Amniotic stem cell (primary cell): ENCODE data around the gene ASPSCR1.

Source experiments
- DNase-seq: peaks from one replicate; lab custom pipeline; 2025; lab: John Stamatoyannopoulos, UW

The ASPSCR1 gene

GRCh38 chr17:81983011-81983638 is 5.7 kb downstream of the ASPSCR1 start:
- no peak for DNase-seq

DNA sequence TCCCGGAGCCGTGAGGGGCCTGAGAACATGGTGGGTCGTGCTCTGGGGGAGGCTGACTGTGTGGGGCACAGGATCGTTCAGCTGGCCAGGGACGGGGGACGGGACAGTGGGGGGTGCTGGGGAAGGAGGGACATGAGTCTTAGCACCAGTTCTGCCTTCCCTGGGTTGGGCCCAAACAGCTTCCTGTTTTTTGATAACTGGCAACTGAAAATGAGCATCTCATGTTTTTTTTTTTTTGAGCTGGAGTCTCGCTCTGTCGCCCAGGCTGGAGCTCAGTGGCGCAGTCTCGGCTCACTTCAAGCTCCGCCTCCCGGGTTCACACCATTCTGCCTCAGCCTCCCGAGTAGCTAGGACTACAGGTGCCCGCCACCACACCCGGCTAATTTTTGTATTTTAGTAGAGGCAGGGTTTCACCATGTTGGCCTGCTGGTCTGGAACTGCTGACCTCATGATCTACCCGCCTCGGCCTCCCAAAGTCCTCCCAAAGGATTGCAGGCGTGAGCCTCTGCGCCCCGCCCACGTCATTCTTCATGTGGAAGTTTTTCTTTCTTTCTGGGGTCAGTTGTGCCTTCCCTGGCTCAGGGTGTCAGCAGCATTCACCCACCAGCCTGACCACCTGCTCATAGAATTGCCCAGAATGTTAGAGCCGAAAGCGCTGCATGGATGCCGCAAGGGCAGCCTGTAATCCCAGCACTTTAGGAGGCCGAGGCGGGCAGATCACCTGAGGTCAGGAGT is 6.4 kb downstream of the ASPSCR1 start:
- DNase-seq, result no peak

DNA sequence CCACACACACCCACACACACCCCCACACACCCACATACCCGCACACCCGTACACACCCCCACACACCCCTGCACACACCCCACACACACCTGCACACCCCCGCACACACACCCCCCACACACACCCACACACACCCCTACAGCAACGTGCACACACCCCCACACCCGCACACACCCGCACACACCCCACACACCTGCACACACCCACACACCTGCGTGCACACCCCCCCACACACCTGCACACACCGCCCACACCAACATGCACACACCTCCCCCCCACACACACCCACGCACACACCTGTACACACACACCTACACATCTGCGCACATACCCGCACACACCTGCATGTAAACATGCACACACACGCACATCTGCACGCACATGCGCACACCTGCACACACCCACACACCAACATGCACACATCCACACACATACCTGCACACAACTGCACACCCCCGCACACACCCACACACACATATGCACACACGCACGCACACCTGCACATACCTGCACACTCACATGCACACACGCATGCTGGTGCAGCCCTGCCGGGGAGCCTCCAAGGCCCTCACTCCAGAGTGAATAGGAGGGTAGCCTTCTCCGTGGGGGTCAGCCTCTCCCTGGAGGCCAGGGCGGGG is 7.5 kb downstream of the ASPSCR1 start:
- DNase-seq, result no peak

DNA sequence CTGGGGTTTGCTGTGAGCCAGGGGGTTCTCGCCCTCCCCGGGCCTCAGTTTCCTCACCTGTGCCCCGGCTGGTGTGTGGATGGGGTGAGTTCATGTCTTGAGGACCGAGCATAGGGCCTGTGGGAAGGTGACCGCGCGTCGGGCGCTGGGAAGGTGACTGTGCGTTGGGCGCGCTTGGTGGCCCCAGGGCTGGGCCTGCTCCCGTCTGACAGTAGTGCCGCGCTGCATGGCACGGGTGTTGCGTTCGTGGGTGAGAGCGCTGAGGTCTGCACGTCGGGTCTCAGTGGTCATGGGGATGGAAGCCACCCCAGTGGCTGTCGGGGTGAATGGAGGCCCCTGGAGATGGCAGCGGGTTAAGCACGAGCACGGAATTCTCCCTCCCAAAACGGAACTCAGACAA is 9.2 kb downstream of the ASPSCR1 start:
- no peak for DNase-seq

GRCh38 chr17:81987161-81987770 is 9.8 kb downstream of the ASPSCR1 start:
- DNase-seq, result no peak

GRCh38 chr17:81990836-81991683 is 13.6 kb downstream of the ASPSCR1 start:
- no peak for DNase-seq

- no peak for DNase-seq
Measured at GRCh38 chr17:81991684-81992305, 14.4 kb downstream of the ASPSCR1 start.

GRCh38 chr17:81992306-81993102 is 15.1 kb downstream of the ASPSCR1 start:
- no peak for DNase-seq

DNA sequence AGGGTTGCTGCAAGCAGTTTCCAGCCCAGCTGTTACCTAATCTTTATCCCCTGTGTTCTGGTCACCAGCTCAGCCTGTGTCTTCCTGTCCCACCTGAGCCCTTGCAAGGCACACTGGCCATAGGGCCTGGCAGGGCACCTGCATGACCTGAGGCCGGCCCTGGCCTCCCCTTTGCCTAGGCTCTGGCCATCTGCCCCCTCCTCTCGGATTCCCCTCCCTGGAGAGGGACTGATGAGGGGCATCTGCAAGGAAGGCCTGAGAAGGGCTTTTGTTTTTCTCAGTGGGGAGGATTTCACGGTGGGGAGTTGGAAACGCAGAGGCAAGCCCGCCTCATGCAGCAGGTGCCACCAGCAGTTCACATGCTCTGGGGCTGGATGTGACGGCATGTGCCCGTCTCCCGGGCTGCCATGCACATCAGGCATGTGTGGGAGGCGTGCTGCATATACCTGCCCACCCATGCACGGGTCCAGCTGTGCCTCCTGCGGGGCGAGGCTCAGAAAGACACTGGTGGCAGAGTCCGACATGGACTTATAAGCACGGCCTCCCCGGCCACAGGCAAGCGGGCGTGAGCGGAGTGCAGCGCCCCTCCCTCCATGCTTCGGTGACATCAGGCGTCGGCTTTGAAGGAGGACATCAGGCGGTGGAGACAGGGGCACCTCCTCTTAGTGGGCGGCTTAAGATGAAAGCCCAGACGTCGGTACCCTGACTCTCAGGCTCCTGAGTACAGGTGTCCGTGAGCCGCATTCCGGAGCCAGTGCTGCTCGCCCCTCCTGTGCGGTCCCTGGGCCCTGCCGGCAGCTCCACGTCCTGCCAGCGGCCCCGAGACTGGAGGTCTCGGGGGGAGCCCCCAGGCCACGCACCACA is 16.5 kb downstream of the ASPSCR1 start:
- no peak for DNase-seq

DNA sequence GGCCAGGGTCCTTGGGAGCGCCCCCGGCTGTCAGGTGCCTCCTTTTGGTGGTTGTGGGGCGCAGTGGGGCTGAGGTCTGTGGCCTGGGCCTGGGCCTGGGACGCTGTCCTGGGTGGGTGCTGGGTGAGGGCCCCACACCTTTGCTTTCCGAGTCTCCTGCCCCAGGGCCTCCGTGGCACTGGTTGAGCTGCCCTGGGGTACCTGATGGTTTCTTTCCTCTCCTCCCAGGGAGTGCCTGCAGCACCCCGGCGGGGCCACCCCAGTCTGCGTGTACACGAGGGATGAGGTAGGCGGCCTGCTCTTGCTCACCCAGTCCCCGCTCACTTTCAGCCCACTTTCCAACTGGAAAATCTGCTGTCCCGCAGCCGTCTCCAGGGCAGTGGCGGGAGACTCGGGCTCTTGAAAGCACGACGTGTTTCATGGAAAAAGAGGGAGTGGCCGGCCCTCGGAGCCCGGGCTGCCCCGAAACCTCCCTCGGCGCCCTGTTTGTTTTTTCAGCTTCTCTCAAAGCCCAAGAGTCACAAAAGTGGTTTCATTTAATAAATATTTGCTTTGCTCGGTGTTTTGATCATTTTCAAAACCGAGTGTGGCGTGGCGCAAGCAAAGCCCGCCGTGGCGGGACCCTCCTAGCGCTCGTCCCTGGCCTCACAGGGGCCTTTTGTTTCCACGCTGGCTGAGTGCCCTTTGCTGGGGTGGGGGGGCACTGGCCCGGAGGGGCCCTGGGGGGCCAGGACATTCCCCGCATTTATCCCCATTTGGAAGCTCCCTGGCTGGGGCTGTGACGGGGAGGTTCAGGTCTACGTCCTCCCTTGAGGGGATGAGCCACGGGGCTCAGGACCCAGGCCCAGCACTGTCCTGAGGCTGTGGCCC is 17.4 kb downstream of the ASPSCR1 start:
- no peak for DNase-seq

DNA sequence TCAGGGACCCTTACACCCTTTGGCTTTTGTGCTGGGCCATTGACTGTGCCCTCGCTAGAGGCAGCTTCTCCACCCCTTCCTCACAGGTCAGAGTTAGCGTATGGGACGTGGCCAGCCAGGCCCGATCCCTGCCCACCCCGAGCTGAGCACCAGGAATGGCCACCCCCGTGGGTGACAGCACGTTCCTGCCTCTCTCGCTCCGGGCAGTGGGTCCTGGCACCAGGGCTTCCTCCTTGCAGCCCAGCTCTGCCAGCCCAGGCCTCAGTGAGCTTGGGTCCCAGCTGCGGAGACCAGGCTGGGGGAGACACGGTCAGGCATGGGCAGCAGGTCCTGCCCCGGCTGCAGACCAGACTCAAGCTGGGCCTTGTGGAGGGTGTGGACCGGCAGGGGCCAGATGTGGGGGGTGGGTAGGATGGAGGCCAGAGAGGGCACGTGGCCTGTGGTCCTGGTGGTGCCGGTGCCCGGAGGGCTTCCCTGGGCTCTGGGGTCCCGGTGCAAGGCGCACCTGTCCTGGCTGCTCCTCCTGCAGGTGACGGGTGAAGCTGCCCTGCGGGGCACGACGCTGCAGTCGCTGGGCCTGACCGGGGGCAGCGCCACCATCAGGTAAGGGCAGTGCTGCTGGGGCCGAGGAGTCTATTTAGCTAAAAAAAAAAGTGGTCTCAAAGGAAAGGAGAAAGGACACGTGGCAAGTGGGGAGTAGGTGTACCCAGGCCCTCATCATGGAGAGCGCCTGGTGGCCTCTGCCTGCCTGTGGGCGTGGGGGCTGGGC is 18.2 kb downstream of the ASPSCR1 start:
- DNase-seq, result no peak

DNA sequence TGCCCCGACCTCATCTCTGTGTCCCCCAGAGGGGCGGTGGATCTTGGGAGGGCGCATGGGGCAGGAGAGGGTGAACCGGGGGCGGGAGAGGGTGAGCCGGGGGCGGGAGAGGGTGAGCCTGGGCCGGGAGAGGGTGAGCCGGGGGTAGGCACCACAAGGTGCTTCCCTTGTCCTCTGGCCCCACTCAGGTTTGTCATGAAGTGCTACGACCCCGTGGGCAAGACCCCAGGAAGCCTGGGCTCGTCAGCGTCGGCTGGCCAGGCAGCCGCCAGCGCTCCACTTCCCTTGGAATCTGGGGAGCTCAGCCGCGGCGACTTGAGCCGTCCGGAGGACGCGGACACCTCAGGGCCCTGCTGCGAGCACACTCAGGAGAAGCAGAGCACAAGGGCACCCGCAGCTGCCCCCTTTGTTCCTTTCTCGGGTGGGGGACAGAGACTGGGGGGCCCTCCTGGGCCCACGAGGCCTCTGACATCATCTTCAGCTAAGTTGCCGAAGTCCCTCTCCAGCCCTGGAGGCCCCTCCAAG is 18.9 kb downstream of the ASPSCR1 start:
- DNase-seq, result no peak

DNA sequence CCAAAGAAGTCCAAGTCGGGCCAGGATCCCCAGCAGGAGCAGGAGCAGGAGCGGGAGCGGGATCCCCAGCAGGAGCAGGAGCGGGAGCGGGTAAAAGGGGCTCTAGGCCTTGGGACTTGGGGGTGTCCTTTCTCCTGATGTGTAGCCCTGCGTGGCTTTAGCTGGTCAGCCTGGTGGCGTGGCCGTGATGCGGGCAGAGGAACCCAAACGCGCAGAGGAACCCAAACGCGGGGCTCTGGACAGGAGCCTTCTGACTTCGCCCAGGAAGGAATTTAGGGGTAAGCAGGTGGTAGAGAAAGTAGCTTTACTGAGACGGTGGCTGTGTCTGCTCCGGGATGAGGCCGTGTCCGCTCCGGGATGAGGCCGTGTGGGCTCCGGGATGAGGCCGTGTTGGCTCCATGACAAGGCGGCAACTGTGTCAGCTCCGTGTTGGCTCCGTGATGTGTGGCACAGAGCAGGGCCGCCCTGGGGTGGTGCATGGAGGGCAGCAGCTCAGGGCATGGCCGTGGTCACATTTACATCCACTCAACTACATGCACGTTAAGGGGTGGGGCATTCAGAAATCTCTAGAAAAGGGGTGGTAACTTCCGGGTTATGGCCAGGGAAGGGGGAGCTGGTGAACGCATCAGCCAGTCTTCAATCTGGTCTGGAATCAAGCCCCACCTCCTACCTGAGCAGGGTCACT is 19.5 kb downstream of the ASPSCR1 start:
- no peak for DNase-seq

GRCh38 chr17:81998212-81998611 is 20.8 kb downstream of the ASPSCR1 start:
- no peak for DNase-seq

- no peak for DNase-seq
Measured at GRCh38 chr17:81998691-81999438, 21.4 kb downstream of the ASPSCR1 start.

- DNase-seq, result no peak
Measured at GRCh38 chr17:81999587-81999975, 22.2 kb downstream of the ASPSCR1 start.
